CD14-positive monocyte (primary cell): Measurements from ENCODE around the gene SOST. TPM values are rescaled to one million over a fixed set of nuclear protein-coding genes. Genes with fewer than 3 reads are reported as not detected.

Source experiments
- DNase-seq, 3 donors: peaks; one replicate each; pipeline ENCODE4 v3.0.0-alpha.2; 2011 to 2022
- H2AFZ ChIP-seq: 2 replicates; pipeline ENCODE4 v1.6.0; 2012; ENCODE audit warnings: mild to moderate bottlenecking, low read depth, low read length, inconsistent platforms; ENCODE audit not compliant: insufficient read depth, poor library complexity, severe bottlenecking
- H3K27ac ChIP-seq, 2 donors: 1 replicate in 1 of 2; 2 replicates in 1 of 2; pipeline ENCODE4 v1.5.1; 2012 to 2013; ENCODE audit warnings: low read length in 2 of 2, control low read depth in 1 of 2, inconsistent platforms in 1 of 2, low read depth in 1 of 2, mild to moderate bottlenecking in 1 of 2
- H3K27me3 ChIP-seq, 2 donors: one replicate each; pipeline versions ENCODE4 v1.6.0 to v1.6.1; 2011 to 2013; ENCODE audit warnings: low read length in 2 of 2; ENCODE audit not compliant: control insufficient read depth in 2 of 2, insufficient read depth in 2 of 2
- H3K36me3 ChIP-seq, 2 donors: replicated peaks in 1 of 2; 1 replicate in 1 of 2; 2 replicates in 1 of 2; pipeline versions ENCODE4 v1.5.1 to v1.6.1; 2012 to 2013; ENCODE audit warnings: low read length in 2 of 2, control low read depth in 1 of 2, inconsistent platforms in 1 of 2, mild to moderate bottlenecking in 1 of 2; ENCODE audit not compliant: insufficient read depth in 2 of 2, control insufficient read depth in 1 of 2
- H3K4me1 ChIP-seq, 2 donors: 1 replicate in 1 of 2; 2 replicates in 1 of 2; pipeline versions ENCODE4 v1.5.1 to v1.6.1; 2012 to 2013; ENCODE audit warnings: low read length in 2 of 2, control low read depth in 1 of 2, inconsistent platforms in 1 of 2, mild to moderate bottlenecking in 1 of 2, moderate library complexity in 1 of 2; ENCODE audit not compliant: insufficient read depth in 2 of 2, control insufficient read depth in 1 of 2
- H3K4me2 ChIP-seq: replicated peaks from 2 replicates; pipeline ENCODE3; 2012; ENCODE audit warnings: low read length, moderate library complexity, mild to moderate bottlenecking; ENCODE audit not compliant: poor library complexity, severe bottlenecking; ENCODE audit errors: extremely low read depth
- H3K4me3 ChIP-seq, 3 experiments: fragments of 200-600 bp in 1 of 3; sonication (generic) in 1 of 3; replicated peaks in 1 of 3; 1 replicate in 2 of 3; 2 replicates in 1 of 3; pipeline ENCODE4 v1.5.1; 2011 to 2013; ENCODE audit warnings: low read length in 3 of 3, mild to moderate bottlenecking in 3 of 3, control low read depth in 2 of 3, low read depth in 2 of 3, inconsistent platforms in 1 of 3, moderate library complexity in 1 of 3
- H3K79me2 ChIP-seq: 2 replicates; pipeline ENCODE4 v1.6.0; 2012; ENCODE audit warnings: mild to moderate bottlenecking, control low read depth, inconsistent platforms, low read length, moderate library complexity; ENCODE audit not compliant: insufficient read depth
- H3K9ac ChIP-seq: 2 replicates; pipeline ENCODE4 v1.6.0; 2017; ENCODE audit warnings: low read length, mild to moderate bottlenecking; ENCODE audit not compliant: insufficient read depth, poor library complexity, severe bottlenecking
- H3K9me3 ChIP-seq, 2 donors: replicated peaks in 1 of 2; 1 replicate in 1 of 2; 2 replicates in 1 of 2; pipeline versions ENCODE4 v1.5.1 to v1.6.1; 2012 to 2013; ENCODE audit warnings: low read length in 2 of 2, control low read depth in 1 of 2; ENCODE audit not compliant: control insufficient read depth in 1 of 2, insufficient read depth in 1 of 2
- H4K20me1 ChIP-seq: 2 replicates; pipeline ENCODE4 v1.6.0; 2012; ENCODE audit warnings: mild to moderate bottlenecking, low read length, control low read depth, moderate library complexity; ENCODE audit not compliant: insufficient read depth
- H3K27ac Mint-ChIP-seq, 7 donors: one replicate each; pipeline ENCODE4 v1.8.0; 2020; ENCODE audit warnings: mild to moderate bottlenecking in 7 of 7, mixed read lengths in 7 of 7, moderate library complexity in 6 of 7, inconsistent platforms in 2 of 7
- H3K27me3 Mint-ChIP-seq, 3 donors: one replicate each; pipeline ENCODE4 v1.8.0; 2021 to 2022; ENCODE audit warnings: low read depth in 3 of 3, mild to moderate bottlenecking in 3 of 3, mixed read lengths in 3 of 3, moderate library complexity in 3 of 3, inconsistent platforms in 1 of 3
- H3K36me3 Mint-ChIP-seq, 2 donors: one replicate each; pipeline ENCODE4 v1.8.0; 2020; ENCODE audit warnings: mixed read lengths in 2 of 2, inconsistent platforms in 1 of 2, mild to moderate bottlenecking in 1 of 2
- H3K4me1 Mint-ChIP-seq: one replicate; pipeline ENCODE4 v1.8.0; 2020; ENCODE audit warnings: mild to moderate bottlenecking, mixed read lengths
- H3K4me3 Mint-ChIP-seq, 2 donors: one replicate each; pipeline ENCODE4 v1.8.0; 2020; ENCODE audit warnings: mild to moderate bottlenecking in 2 of 2, mixed read lengths in 2 of 2, moderate library complexity in 1 of 2
- H3K9me3 Mint-ChIP-seq, 7 donors: one replicate each; pipeline ENCODE4 v1.8.0; 2020 to 2022; ENCODE audit warnings: mixed read lengths in 7 of 7, mild to moderate bottlenecking in 6 of 7, moderate library complexity in 6 of 7, inconsistent platforms in 2 of 7
- WGBS: methylation state at CpG from one replicate; pipeline ENCODE4 v1.1.5; 2013; ENCODE audit warnings: missing lambda C conversion rate; ENCODE audit not compliant: insufficient coverage; 5-methylcytosine and 5-hydroxymethylcytosine counted together
- intact Hi-C, 2 donors: fragments of 100-400 bp; cut with micrococcal nuclease; formaldehyde crosslinking; loops; one replicate each; pipeline versions ENCODE4 v1.15.0 to v1.15.1; 2023
- polyA plus RNA-seq, 3 donors: library from polyadenylated mRNA; depleted of rRNA in 1 of 3; unstranded in 2 of 3; stranded (reverse) in 1 of 3; fragments of 300-500 nt in 2 of 3; fragments of >200 nt in 1 of 3; fragmentation: Illumina TruSeq in 2 of 3; gene quantifications; 1 replicate in 2 of 3; 2 replicates in 1 of 3; pipeline ENCODE4 v1.2.3, GENCODE V29; 2012 to 2021
- TF ChIP-seq, protein P1 (sequence below): fragments of 200-600 bp; IDR thresholded peaks from one replicate; pipeline ENCODE4 v1.8.0; 2022; ENCODE audit warnings: antibody characterized with exemption, mild to moderate bottlenecking

SOST gene
- polyA plus RNA-seq, 3 donors: not detected

DNA sequence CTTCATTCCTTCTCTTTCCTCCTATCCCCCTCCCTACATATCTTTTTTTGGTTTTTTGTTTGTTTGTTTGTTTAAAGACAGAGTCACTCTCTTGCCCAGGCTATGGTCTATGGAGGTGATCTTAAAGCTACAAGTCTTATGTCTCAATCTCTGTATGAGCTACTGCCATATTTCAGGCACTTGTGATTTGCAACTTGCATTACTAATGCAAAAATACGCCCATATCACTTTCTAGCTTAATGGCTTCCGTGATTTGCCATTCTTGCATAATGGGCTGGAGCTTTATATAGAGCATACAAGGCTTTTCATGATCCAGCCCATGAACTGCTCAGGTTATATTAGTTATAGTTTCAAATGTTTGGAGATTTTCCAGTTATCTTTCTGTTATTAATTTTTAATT is 29.1 kb upstream of the SOST start:
- no peaks in the 10 kb centered on the region for H3K79me2 ChIP-seq
- Mint-ChIP-seq H3K9me3 (no peaks in the 10 kb centered on the region), H3K36me3 (no peaks in the 10 kb centered on the region), H3K4me3 (peak overlapping the region in 1 of 2 donors; percentile 33), H3K27me3 (peaks cover 0 to 6% (median 4%) of the 10 kb centered on the region in 3 donors), H3K4me1 (peaks cover 40% of the 10 kb centered on the region), H3K27ac (peak overlapping the region; percentile 67 to 88 (median 70))
- H3K4me1 ChIP-seq: peaks cover 22 to 46% of the 10 kb centered on the region in 2 donors
- H3K4me2 ChIP-seq: no peak overlapping the region
- no peaks in the 10 kb centered on the region for H3K9me3 ChIP-seq
- no peak overlapping the region for H3K27ac ChIP-seq
- no peaks in the 10 kb centered on the region for H4K20me1 ChIP-seq
- no peaks in the 10 kb centered on the region for H3K36me3 ChIP-seq
- H3K4me3 ChIP-seq: no peak overlapping the region
- TF ChIP-seq, protein P1, sequence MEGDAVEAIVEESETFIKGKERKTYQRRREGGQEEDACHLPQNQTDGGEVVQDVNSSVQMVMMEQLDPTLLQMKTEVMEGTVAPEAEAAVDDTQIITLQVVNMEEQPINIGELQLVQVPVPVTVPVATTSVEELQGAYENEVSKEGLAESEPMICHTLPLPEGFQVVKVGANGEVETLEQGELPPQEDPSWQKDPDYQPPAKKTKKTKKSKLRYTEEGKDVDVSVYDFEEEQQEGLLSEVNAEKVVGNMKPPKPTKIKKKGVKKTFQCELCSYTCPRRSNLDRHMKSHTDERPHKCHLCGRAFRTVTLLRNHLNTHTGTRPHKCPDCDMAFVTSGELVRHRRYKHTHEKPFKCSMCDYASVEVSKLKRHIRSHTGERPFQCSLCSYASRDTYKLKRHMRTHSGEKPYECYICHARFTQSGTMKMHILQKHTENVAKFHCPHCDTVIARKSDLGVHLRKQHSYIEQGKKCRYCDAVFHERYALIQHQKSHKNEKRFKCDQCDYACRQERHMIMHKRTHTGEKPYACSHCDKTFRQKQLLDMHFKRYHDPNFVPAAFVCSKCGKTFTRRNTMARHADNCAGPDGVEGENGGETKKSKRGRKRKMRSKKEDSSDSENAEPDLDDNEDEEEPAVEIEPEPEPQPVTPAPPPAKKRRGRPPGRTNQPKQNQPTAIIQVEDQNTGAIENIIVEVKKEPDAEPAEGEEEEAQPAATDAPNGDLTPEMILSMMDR: no peak
- H3K9ac ChIP-seq: no peak overlapping the region
- H2AFZ ChIP-seq: no peak overlapping the region
- intact Hi-C loops: no loop called here
- DNase-seq: peak; percentile 44 to 74 (median 57)
- no CpG with 5 or more reads among the region's 2 CpGs for WGBS
- no peaks in the 10 kb centered on the region for H3K27me3 ChIP-seq

DNA sequence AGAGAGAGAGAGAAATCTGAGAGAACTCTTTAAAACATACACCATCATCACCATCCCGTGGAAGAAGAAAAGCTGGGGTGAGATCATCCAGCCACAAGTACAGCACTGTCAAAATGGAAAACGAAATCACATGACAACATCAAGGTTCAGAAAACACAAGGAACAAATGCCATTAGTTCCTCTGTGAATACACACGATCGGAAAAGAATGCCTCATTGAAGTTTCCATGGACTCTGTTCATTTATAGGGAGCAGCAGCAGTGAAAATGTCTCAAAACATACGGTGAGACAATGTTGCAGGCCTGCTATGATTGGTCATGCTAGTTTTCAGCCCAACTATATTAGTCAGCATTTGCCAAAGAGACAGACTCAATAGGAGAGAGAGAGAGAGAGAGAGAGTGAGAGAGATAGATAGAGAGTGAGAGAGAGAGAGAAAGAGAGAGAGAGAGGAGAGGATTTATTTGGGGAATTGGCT is 26.1 kb upstream of the SOST start:
- Histone ChIP-seq H2AFZ (no peak overlapping the region), H4K20me1 (no peaks in the 10 kb centered on the region), H3K9me3 (no peaks in the 10 kb centered on the region), H3K4me3 (no peak overlapping the region), H3K4me1 (peaks cover 39 to 73% of the 10 kb centered on the region in 2 donors), H3K4me2 (no peak overlapping the region), H3K79me2 (no peaks in the 10 kb centered on the region), H3K27ac (no peak overlapping the region), H3K9ac (no peak overlapping the region), H3K27me3 (no peaks in the 10 kb centered on the region), H3K36me3 (no peaks in the 10 kb centered on the region)
- DNase-seq: no peak
- no peak overlapping the region for H3K27ac Mint-ChIP-seq
- H3K4me1 Mint-ChIP-seq: peaks cover 67% of the 10 kb centered on the region
- TF ChIP-seq, protein P1: no peak
- intact Hi-C loops: no loop called here
- peak overlapping the region in 1 of 2 donors; percentile 3 for H3K4me3 Mint-ChIP-seq
- peaks cover 0 to 7% (median 4%) of the 10 kb centered on the region in 3 donors for H3K27me3 Mint-ChIP-seq
- WGBS: 94% methylated on average over 4 of the region's 5 CpGs
- H3K36me3 Mint-ChIP-seq: no peaks in the 10 kb centered on the region
- no peaks in the 10 kb centered on the region for H3K9me3 Mint-ChIP-seq
